Endometrial microvascular endothelial cells (primary cell): Measurements from ENCODE around the gene GPANK1. TPM values are rescaled to one million over a fixed set of nuclear protein-coding genes. Genes with fewer than 3 reads are reported as not detected.

Experiments used
- in situ Hi-C: cut with HindIII; loops from 2 replicates; pipeline ENCODE4 v1.10.0; 2017; ENCODE audit warnings: low sequenced_read_pairs, low pct_unique_long_range_greater_than_20kb; ENCODE audit errors: inconsistent ontology term
- total RNA-seq: library from RNA; depleted of rRNA; stranded (reverse); fragments of >200 nt; gene quantifications from one replicate; pipeline ENCODE4 v1.2.3, GENCODE V29; 2015; ENCODE audit errors: inconsistent ontology term

Gene GPANK1
- total RNA-seq, 1 donor from 2014 or later: 15.2 TPM

DNA sequence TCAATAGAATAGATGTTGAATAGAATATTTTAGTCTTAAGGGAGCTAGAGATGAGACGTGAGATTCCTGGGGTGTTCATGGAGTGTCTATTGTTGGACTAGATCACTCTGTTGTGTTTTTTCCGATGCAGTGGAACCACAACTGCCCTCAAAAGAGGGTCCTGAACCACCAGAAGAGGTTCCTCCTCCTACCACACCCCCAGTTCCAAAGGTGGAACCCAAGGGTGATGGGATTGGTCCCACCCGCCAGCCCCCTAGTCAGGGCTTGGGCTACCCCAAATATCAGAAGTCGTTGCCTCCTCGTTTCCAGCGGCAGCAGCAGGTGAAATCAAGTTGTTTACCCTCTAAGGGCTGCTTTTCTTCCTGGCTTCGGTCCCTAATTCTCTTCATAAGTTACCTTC is 35.8 kb downstream of the GPANK1 start:
- in situ Hi-C loops: no loop called here

GRCh38 chr6:31627690-31628287 is 37.0 kb downstream of the GPANK1 start:
- in situ Hi-C loops: no loop called here

DNA sequence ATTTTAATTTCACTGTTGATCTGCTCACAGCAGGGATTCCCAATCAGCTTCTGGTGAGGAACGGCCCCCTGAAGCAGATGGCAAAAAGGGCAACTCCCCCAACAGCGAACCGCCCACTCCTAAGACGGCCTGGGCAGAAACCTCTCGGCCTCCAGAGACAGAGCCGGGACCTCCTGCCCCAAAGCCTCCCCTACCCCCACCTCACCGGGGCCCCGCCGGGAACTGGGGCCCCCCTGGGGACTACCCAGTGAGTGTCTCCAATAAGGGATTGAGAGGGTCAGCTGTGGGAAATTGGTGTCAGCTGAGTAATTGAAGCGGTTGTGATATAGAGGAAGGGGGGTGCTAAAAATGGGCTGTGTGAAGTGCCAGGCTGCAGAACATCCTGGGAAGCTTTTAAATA is 37.8 kb downstream of the GPANK1 start:
- in situ Hi-C loops: no loop called here

GRCh38 chr6:31624070-31624469 is 40.7 kb downstream of the GPANK1 start:
- in situ Hi-C loops: no loop called here

GRCh38 chr6:31622684-31623091 is 42.1 kb downstream of the GPANK1 start:
- in situ Hi-C loops: no loop called here

DNA sequence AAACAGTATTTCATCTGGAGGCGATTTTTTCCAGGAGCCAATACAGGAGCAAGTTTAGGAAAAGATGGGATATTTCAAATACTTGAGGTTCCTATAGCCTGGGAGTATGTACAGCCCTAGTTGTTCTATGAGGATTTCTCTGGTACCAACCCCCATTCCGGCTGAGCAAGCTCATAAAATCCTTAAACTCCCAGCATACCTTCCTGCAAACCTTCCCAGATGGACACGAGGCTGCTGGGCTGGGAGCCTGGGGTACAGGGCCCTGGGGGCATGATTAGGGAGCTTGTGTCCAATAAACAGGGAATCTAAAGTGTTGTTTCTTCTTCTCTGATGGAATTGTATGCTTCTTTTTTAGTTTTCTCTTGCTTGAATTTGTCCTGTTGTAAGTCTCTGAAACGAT is 42.8 kb downstream of the GPANK1 start:
- in situ Hi-C loops: no loop called here

DNA sequence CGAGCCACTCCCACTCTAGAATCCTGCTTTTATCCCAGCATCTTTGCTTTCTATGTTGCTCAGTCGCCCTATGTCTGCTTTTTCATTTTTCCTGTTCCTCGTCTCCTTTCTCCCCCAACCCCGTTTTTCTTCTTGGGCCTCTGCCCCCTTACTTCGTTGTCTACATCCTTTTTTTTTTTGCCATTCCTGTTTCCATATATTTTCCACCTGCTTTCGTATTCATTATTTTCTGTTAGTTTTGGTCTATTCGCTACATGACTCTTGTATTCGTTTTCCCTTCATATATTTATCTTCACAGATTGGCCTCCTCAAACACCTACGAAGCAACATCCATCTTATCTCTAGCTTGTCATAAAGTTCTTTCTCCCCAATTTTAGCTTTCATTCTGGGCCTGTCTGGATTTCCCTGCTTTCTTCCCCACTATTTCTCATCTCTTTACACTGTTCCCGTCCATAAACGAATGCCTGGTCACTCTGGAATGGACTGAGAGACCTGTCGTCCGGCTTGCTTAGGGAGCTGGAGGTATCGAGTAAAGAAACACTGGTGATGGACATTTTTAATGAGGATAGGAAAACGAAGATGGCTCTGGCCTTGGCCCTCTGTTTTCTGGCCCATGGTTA is 43.4 kb downstream of the GPANK1 start:
- in situ Hi-C loops: no loop called here

DNA sequence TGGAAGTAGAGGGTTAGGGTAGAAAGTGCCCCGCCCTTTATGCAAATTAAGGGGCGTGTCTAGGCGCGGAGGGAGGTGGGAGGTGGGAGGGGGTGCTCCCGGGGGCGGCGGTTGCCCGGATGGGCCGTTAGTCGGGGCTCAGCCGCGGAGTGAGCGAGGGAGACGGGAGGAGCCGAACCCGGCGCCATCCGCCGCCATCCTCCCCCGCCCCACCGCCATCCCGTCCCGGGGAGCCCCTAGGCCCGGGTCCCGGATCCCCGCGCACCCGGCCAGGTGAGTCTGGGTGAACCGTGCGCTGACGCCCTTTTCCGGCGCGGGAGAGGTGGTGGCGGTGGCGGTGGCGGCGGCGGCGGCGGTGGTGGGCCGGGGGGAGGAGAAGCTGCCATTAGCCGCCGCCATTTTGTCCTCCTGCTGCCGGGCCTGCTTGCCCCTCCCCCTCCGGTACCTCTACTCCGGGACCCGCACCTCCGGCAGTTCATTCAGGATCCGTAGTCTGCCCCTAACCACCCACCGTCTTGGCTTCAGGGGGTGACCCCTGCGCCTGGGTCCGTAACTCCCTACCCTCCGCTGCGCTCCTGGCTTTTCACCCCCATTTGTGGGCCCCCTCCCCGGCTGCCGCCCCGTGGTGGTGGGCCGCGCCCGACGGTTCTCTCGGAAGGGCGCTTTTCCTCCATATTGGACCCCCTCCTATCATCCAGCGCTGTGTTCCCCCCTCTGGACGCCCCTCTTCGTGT is 44.0 kb downstream of the GPANK1 start, which contains the start of gene PRRC2A:
Gene PRRC2A (plus strand): TSS at position 130 of the 734 bp plus-strand sequence. CDS start 2,075 bp downstream, outside the sequence.
- in situ Hi-C loops: no loop called here

GRCh38 chr6:31619805-31620585 is 44.8 kb downstream of the GPANK1 start:
- in situ Hi-C loops: no loop called here

- in situ Hi-C loops: no loop called here
These were observed 47.8 kb downstream of the GPANK1 start for GRCh38 chr6:31617010-31617409.

GRCh38 chr6:31615748-31616147 is 49.0 kb downstream of the GPANK1 start:
- in situ Hi-C loops: no loop called here

- in situ Hi-C loops: no loop called here
These were observed 49.9 kb downstream of the GPANK1 start, which contains the start of gene AIF1 for GRCh38 chr6:31614684-31615578. TSS of gene AIF1 (plus strand) at chr6:31615234. CDS start at chr6:31615330, 96 bp downstream.

GRCh38 chr6:31614075-31614619 is 50.6 kb downstream of the GPANK1 start:
- in situ Hi-C loops: no loop called here

Other genes with a start within 250 kb of the GPANK1 start
- 26.1 TPM for gene MICB, start 166.9 kb downstream of the GPANK1 start, total RNA-seq
- not detected for gene MCCD1, start 136.0 kb downstream of the GPANK1 start, total RNA-seq
- 465 TPM for gene DDX39B, start 123.0 kb downstream of the GPANK1 start, total RNA-seq
- gene ATP6V1G2, start 118.4 kb downstream of the GPANK1 start, total RNA-seq: not detected
- gene NFKBIL1, start 117.4 kb downstream of the GPANK1 start, total RNA-seq: 13.1 TPM
- gene LTA, start 92.7 kb downstream of the GPANK1 start, total RNA-seq: not detected
- gene TNF, start 89.4 kb downstream of the GPANK1 start, total RNA-seq: not detected
- gene LTB, start 82.6 kb downstream of the GPANK1 start, total RNA-seq: not detected
- not detected for gene LST1, start 78.7 kb downstream of the GPANK1 start, total RNA-seq
- gene NCR3, start 72.0 kb downstream of the GPANK1 start, total RNA-seq: not detected
- not detected for gene AIF1, start 49.8 kb downstream of the GPANK1 start, total RNA-seq
- gene PRRC2A, start 44.3 kb downstream of the GPANK1 start, total RNA-seq: 79.4 TPM
- 262 TPM for gene BAG6, start 12.3 kb downstream of the GPANK1 start, total RNA-seq
- 1.9 TPM for gene APOM, start 9.1 kb downstream of the GPANK1 start, total RNA-seq
- gene C6orf47, start 4.2 kb downstream of the GPANK1 start, total RNA-seq: 17.2 TPM
- 271 TPM for gene CSNK2B, start 1.1 kb upstream of the GPANK1 start, total RNA-seq
- 1.1 TPM for gene LY6G5B, start 5.0 kb upstream of the GPANK1 start, total RNA-seq
- gene LY6G5C, start 16.1 kb upstream of the GPANK1 start, total RNA-seq: 0.93 TPM
- gene ABHD16A, start 38.3 kb upstream of the GPANK1 start, total RNA-seq: 44.8 TPM
- gene LY6G6F, start 41.9 kb upstream of the GPANK1 start, total RNA-seq: not detected
- not detected for gene LY6G6D, start 50.4 kb upstream of the GPANK1 start, total RNA-seq
- not detected for gene LY6G6C, start 56.7 kb upstream of the GPANK1 start, total RNA-seq
- not detected for gene MPIG6B, start 58.4 kb upstream of the GPANK1 start, total RNA-seq
- 64.2 TPM for gene DDAH2, start 64.3 kb upstream of the GPANK1 start, total RNA-seq
- gene CLIC1, start 71.5 kb upstream of the GPANK1 start, total RNA-seq: 1,067 TPM
- gene MSH5, start 75.0 kb upstream of the GPANK1 start, total RNA-seq: 7.8 TPM
- not detected for gene SAPCD1, start 97.7 kb upstream of the GPANK1 start, total RNA-seq
- gene VWA7, start 112.3 kb upstream of the GPANK1 start, total RNA-seq: not detected
- 101 TPM for gene VARS1, start 130.8 kb upstream of the GPANK1 start, total RNA-seq
- 172 TPM for gene LSM2, start 142.0 kb upstream of the GPANK1 start, total RNA-seq
- 0.65 TPM for gene HSPA1L, start 150.3 kb upstream of the GPANK1 start, total RNA-seq
- 171 TPM for gene HSPA1A, start 150.5 kb upstream of the GPANK1 start, total RNA-seq
- 120 TPM for gene HSPA1B, start 162.7 kb upstream of the GPANK1 start, total RNA-seq
- gene NEU1, start 197.8 kb upstream of the GPANK1 start, total RNA-seq: 94.3 TPM
- gene SLC44A4, start 214.0 kb upstream of the GPANK1 start, total RNA-seq: 2.6 TPM
- gene EHMT2, start 232.7 kb upstream of the GPANK1 start, total RNA-seq: 41.2 TPM
- gene ZBTB12, start 237.1 kb upstream of the GPANK1 start, total RNA-seq: not detected